CD4-positive, alpha-beta T cell treated with Interleukin-6 at 100 ng/mL for 8 hours (primary cell): ENCODE measurements around the gene CCIN.

ENCODE experiments used
- DNase-seq: peaks from one replicate; pipeline ENCODE4 v3.0.0-alpha.2; 2020; ENCODE audit warnings: mixed read lengths, low spot score

Gene CCIN

GRCh38 chr9:36190388-36191289 lies 21.5 kb downstream of the CCIN start, which contains the start of gene CLTA:
CLTA (plus strand) TSS chr9:36190921; CDS start chr9:36191057, 136 bp downstream.
- DNase-seq: peak; percentile 97

- peak; percentile 31 for DNase-seq
These were observed 22.1 kb downstream of the CCIN start for GRCh38 chr9:36191290-36191645.

- DNase-seq: no peak
These were observed 22.5 kb downstream of the CCIN start for GRCh38 chr9:36191686-36192085.

- no peak for DNase-seq
These were observed 23.0 kb downstream of the CCIN start for GRCh38 chr9:36192196-36192595.

GRCh38 chr9:36193023-36193422 lies 23.8 kb downstream of the CCIN start:
- DNase-seq: no peak

- DNase-seq: no peak
These were observed 25.3 kb downstream of the CCIN start for GRCh38 chr9:36194326-36195000.

GRCh38 chr9:36204906-36205547 lies 35.8 kb downstream of the CCIN start:
- DNase-seq: no peak

- no peak for DNase-seq
These were observed 37.8 kb downstream of the CCIN start for GRCh38 chr9:36207016-36207415.

- no peak for DNase-seq
These were observed 38.4 kb downstream of the CCIN start for GRCh38 chr9:36207546-36208012.

GRCh38 chr9:36208521-36209253 lies 39.5 kb downstream of the CCIN start:
- DNase-seq: no peak

- DNase-seq: no peak
These were observed 41.5 kb downstream of the CCIN start for GRCh38 chr9:36210722-36211121.

GRCh38 chr9:36211510-36211909 lies 42.3 kb downstream of the CCIN start:
- DNase-seq: no peak

- no peak for DNase-seq
These were observed 44.2 kb downstream of the CCIN start for GRCh38 chr9:36213387-36213786.

GRCh38 chr9:36213989-36214388 lies 44.8 kb downstream of the CCIN start:
- DNase-seq: no peak

GRCh38 chr9:36214571-36214970 lies 45.4 kb downstream of the CCIN start:
- DNase-seq: no peak

GRCh38 chr9:36217256-36217968 lies 48.2 kb downstream of the CCIN start:
- DNase-seq: no peak

GRCh38 chr9:36218011-36218410 lies 48.8 kb downstream of the CCIN start:
- DNase-seq: no peak

- DNase-seq: no peak
These were observed 49.3 kb downstream of the CCIN start for GRCh38 chr9:36218411-36218901.
